GM23338 (cell line): ENCODE results near the gene ZNF816.

Experiments
- CTCF ChIP-seq, 2 experiments: fragments of 200-600 bp in 1 of 2; sonication (generic) in 1 of 2; conservative IDR thresholded peaks; 2 replicates each; pipeline versions ENCODE4 v1.5.1 to v1.6.1; 2016 to 2017; ENCODE audit warnings: antibody characterized with exemption in 2 of 2, low read depth in 2 of 2, mild to moderate bottlenecking in 2 of 2, moderate library complexity in 1 of 2
- EZH2phosphoT487 ChIP-seq: fragments of 200-600 bp; sonication (generic); IDR thresholded peaks from one replicate; pipeline ENCODE4 v1.8.1; 2018; ENCODE audit warnings: antibody characterized with exemption; ENCODE audit not compliant: unreplicated experiment
- JUNB ChIP-seq: IDR thresholded peaks from one replicate; pipeline ENCODE4 v1.6.1; 2016; ENCODE audit warnings: antibody characterized with exemption; ENCODE audit not compliant: unreplicated experiment
- STAT1 ChIP-seq: IDR thresholded peaks from one replicate; pipeline ENCODE4 v1.6.1; 2016; ENCODE audit warnings: antibody characterized with exemption; ENCODE audit not compliant: unreplicated experiment

DNA sequence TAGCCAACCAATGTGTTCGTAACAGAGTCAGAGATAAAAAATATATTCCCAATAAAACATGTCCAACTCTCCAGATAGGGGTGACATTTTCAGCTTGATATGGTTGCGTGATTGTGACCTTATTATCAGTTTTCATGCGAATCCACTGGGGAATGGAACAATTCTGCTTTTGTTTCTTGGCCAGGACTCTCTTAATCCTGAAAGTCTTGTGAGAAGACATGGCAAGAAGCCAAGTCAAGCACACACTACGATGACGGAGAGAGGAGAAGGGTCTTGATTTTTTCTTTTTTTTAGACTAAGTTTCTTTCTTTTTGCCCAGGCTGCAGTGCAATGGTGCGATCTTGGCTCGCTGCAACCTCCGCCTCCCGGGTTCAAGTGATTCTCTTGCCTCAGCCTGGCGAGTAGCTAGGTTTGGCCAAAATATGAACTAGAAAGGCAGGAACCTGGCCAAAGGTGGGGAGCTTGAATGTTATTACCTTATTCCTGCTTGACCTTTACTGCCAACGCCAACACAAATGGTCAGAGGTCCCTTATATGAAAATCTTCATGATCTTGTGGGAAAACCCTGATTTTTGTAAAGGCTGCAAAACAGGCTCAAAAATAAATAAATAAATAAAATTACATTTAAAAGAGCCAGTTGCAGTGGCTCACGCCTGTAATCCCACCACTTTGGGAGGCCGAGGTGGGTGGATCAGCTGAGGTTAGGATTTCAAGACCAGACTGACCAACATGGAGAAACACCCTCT lies 14.5 kb downstream of the ZNF816 start:
- TF ChIP-seq STAT1 (no peak), CTCF (conservative IDR thresholded peaks at IDR 0.05; ENCODE audit: low read depth in 2 of 2) (no peak), JUNB (no peak), EZH2phosphoT487 (no peak)
